ENCODE data around the gene NACA2. TPM values are rescaled to one million over a fixed set of nuclear protein-coding genes. Genes with fewer than 3 reads are reported as not detected.

Gene NACA2
- total RNA-seq, 1 experiment from 2014 or later = not detected

GRCh38 chr17:61599608-61600007 is 8.6 kb upstream of the NACA2 start:
- ATAC-seq = no peak
- no peak overlapping the region for H3K27ac Mint-ChIP-seq
- no peaks in the 10 kb centered on the region for H3K27me3 Mint-ChIP-seq (ENCODE audit: low read depth)
- no peak for DNase-seq (ENCODE audit: low spot score)
- POLR2A ChIA-PET = no interaction called here
- no peaks in the 10 kb centered on the region for H3K36me3 Mint-ChIP-seq
- CTCF ChIA-PET = no interaction called here
- no peak for TF ChIP-seq ZNF121 (CRISPR knock-in tag; IDR thresholded peaks at IDR 0.05)
- H3K9me3 Mint-ChIP-seq = no peaks in the 10 kb centered on the region
- no peaks in the 10 kb centered on the region for H3K4me1 Mint-ChIP-seq
- no peak overlapping the region for H3K4me3 Mint-ChIP-seq

GRCh38 chr17:61598014-61598413 is 7.0 kb upstream of the NACA2 start:
- H3K27ac Mint-ChIP-seq = no peak overlapping the region
- no peak for TF ChIP-seq RELA (CRISPR knock-in tag; IDR thresholded peaks at IDR 0.05; ENCODE audit: borderline replicate concordance)
- H3K4me1 Mint-ChIP-seq = no peaks in the 10 kb centered on the region
- ChIA-PET CTCF (no interaction called here), POLR2A (no interaction called here)
- DNase-seq (ENCODE audit: low spot score) (no peak), ATAC-seq (no peak)
- no peaks in the 10 kb centered on the region for H3K9me3 Mint-ChIP-seq
- H3K4me3 Mint-ChIP-seq = no peak overlapping the region
- H3K27me3 Mint-ChIP-seq (ENCODE audit: low read depth) = no peaks in the 10 kb centered on the region
- H3K36me3 Mint-ChIP-seq = no peaks in the 10 kb centered on the region

- H3K27ac Mint-ChIP-seq = no peak overlapping the region
- H3K4me1 Mint-ChIP-seq = no peaks in the 10 kb centered on the region
- ATAC-seq = no peak
- no peaks in the 10 kb centered on the region for H3K27me3 Mint-ChIP-seq (ENCODE audit: low read depth)
- ChIA-PET CTCF (no interaction called here), POLR2A (no interaction called here)
- no peak overlapping the region for H3K4me3 Mint-ChIP-seq
- TF ChIP-seq ETV6 (CRISPR knock-in tag; IDR thresholded peaks at IDR 0.05) = no peak
- no peak for TF ChIP-seq SMAD4 (CRISPR knock-in tag; IDR thresholded peaks at IDR 0.05)
- TF ChIP-seq AFF4 (CRISPR knock-in tag; IDR thresholded peaks at IDR 0.05; ENCODE audit: borderline replicate concordance) = no peak
- TF ChIP-seq FOXP1 (CRISPR knock-in tag; IDR thresholded peaks at IDR 0.05; ENCODE audit: borderline replicate concordance) = no peak
- TF ChIP-seq NFYB (CRISPR knock-in tag; conservative IDR thresholded peaks at IDR 0.05; ENCODE audit: low read depth) = no peak
- TF ChIP-seq CBFB (CRISPR knock-in tag; IDR thresholded peaks at IDR 0.05; ENCODE audit: low read depth) = no peak
- no peak for TF ChIP-seq USF2 (CRISPR knock-in tag; IDR thresholded peaks at IDR 0.05)
- no peak for TF ChIP-seq ELF4 (CRISPR knock-in tag; IDR thresholded peaks at IDR 0.05; ENCODE audit: low read depth)
- TF ChIP-seq ZBTB21 (CRISPR knock-in tag; IDR thresholded peaks at IDR 0.05; ENCODE audit: borderline replicate concordance) = no peak
- no peak for TF ChIP-seq GABPB1 (CRISPR knock-in tag; IDR thresholded peaks at IDR 0.05)
- TF ChIP-seq CREM (CRISPR knock-in tag; IDR thresholded peaks at IDR 0.05) = no peak
- TF ChIP-seq GTF2I (CRISPR knock-in tag; conservative IDR thresholded peaks at IDR 0.05) = no peak
- no peak for TF ChIP-seq ZNF416 (CRISPR knock-in tag; IDR thresholded peaks at IDR 0.05)
- TF ChIP-seq EMX1 (CRISPR knock-in tag; IDR thresholded peaks at IDR 0.05) = no peak
- no peak for TF ChIP-seq ZNF281 (CRISPR knock-in tag; IDR thresholded peaks at IDR 0.05)
- TF ChIP-seq JAZF1 (CRISPR knock-in tag; IDR thresholded peaks at IDR 0.05) = no peak
- no peak for TF ChIP-seq PRDM15 (CRISPR knock-in tag; IDR thresholded peaks at IDR 0.05)
- no peak for TF ChIP-seq E2F5 (CRISPR knock-in tag; IDR thresholded peaks at IDR 0.05)
- no peaks in the 10 kb centered on the region for H3K36me3 Mint-ChIP-seq
- DNase-seq (ENCODE audit: low spot score) = no peak
- no peaks in the 10 kb centered on the region for H3K9me3 Mint-ChIP-seq
Observed at GRCh38 chr17:61597607-61598006, 6.6 kb upstream of the NACA2 start.

Data from WTC11 (cell line).